GM18508 (cell line): ENCODE data around the gene PDHB.
"Not testable (repeated sequence)": the region's sequence is repeated elsewhere in the genome, so short reads cannot be mapped to it uniquely, and the experiment has no call there.

Experiments
- ATAC-seq: cut with Tn5 transposase; IDR thresholded peaks from one replicate; pipeline ENCODE4 v1.9.1; 2021; ENCODE audit warnings: moderate number of reproducible peaks; ENCODE audit not compliant: insufficient read depth, unreplicated experiment

Gene PDHB

DNA sequence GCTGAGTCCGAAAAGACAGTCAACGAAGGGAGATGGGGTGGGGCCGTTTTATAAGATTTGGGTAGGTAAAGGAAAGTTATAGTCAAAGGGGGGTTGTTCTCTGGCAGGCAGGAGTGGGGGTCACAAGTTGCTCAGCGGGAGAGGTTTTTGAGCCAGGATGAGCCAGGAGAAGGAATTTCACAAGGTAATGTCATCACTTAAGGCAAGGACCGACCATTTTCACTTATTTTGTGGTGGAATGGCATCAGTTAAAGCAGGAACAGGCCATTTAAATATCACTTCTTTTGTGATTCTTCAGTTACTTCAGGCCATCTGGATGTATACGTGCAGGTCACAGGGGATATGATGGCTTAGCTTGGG is 7.3 kb upstream of the PDHB start:
- ATAC-seq, result not testable (repeated sequence)

DNA sequence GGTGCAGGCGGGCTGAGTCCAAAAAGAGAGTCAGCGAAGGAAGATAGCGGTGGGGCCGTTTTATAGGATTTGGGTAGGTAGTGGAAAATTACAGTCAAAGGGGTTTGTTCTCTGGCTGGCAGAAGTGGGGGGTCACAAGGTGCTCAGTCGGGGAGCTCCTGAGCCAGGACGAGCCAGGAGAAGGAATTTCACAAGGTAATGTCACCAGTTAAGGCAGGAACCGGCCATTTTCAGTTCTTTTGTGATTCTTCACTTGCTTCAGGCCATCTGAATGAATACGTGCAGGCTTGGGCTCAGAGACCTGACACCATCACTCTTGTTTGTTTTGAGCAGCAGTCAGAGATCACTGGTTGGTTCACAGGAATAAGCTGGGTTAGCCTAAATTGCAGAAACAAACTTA is 3.6 kb upstream of the PDHB start:
- ATAC-seq, result not testable (repeated sequence)

DNA sequence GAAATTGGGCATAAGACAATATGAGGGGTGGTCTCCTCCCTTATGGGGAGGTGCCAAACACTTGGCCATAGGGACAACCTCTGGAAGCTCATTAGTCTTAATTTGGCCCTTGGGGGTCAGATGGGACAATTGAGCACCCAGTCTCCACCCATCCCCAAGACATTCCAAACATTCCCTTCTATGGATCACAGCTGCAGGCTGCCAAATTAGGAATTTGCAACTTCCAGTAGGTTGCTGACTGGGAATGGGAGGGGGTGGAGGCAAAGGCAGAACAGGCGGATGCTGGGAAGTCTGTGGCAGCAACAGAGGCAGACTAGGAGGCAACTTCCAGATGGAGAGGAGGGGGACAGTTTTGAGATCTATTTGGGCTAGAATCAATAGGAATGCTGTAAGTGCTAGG is 1.4 kb upstream of the PDHB start:
- no peak for ATAC-seq

DNA sequence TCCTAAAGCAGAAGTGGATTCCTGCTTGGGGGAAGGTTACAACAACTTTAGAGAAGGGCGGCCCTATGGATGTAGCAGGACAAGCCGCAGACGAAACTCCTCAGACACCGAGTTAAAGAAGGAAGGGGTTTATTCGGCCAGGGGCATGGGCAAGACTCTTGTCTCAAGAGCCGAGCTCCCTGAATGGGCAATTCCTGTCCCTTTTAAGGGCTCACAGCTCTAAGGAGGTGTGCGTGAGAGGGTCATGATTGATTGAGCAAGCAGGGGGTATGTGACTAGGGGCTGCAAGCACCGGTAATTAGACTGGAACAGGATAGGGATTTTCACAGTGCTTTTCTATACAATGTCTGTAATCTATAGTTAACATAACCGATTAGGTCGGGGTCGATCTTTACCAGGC is 879 bp upstream of the PDHB start:
- ATAC-seq, result no peak

DNA sequence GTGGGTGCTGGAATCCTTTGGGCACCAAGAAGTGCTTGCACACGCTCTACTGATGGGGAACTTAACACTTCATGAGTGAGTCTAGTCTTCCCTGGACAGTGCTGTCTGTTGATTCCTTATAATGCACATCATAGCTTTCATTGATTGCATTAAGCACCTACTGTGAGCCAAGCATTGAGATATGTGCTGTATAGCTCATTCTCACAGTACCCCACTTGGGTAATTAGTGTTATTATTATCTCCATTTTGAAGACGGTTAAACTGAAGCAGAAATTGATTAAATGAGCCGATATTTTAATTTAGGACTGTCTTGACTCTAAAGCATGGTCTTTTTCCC is 504 bp upstream of the PDHB start:
- ATAC-seq, result no peak

DNA sequence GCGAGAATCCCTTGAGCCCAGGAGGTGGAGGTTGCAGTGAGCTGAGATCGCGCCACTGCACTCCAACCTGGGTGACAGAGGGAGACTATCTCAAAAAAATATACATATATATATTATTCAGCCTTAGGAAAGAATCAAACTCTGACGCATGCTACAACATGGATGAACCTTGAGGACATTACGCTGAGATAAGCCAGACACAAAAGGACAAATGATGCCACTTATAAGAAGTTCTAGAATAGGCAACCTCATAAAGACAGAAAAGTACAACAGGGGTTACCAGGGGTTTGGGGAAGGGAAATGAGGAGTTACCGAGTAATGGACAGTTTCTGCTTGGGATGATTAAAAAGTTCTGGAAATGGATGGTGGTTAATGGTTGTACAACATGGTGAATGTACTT is 727 bp downstream of the PDHB start:
- no peak for ATAC-seq

DNA sequence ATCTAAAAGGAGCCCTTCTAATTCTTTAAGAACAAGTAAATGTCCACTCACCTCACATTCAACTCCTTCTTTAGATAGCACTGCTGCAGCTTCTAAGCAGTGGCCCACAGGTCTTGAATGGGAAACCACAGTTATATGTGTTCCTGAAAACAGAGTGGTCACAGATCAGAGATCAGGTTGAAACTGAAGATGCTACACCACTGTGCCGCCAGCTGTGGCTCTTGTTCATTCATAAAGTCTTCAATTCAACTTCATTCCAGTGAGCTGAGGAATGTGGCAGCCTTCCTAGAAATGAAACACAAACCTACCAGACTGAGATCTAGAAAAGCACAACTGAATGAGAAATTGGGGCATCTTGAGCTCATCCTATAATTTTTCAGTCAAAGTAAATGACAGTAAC is 4.0 kb downstream of the PDHB start:
- ATAC-seq, result no peak

DNA sequence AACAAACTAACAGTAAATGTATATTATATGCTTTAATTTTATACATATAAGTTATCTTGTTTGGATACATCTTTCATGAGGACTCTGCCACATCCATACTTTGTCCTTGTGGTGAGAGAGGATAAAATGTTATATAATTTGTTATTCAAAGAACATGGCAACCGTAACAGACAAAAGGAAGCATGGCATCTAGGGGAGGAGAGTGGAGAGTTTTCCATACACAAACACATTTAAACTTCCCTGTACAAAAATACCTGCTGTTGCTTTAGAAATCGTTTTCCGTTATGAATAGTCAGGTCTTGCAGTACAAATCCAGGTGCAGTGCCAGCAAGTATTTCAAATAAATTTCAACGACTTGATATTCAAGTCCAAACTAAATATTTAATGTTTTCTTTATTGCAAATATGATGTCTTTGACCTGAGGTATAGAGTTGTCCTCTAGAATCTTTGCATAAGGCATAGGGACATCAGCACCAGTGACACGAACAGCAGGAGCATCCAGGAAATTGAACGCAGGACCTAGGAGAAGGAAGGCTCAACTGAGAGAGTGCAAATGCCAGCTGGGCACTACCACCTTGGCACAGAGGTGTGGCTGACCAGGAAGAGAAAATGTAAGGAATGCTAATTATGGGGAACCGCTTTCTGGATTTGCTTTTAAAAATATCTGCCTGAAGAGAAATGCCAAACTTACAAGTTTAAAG is 5.8 kb downstream of the PDHB start:
- ATAC-seq, result no peak

DNA sequence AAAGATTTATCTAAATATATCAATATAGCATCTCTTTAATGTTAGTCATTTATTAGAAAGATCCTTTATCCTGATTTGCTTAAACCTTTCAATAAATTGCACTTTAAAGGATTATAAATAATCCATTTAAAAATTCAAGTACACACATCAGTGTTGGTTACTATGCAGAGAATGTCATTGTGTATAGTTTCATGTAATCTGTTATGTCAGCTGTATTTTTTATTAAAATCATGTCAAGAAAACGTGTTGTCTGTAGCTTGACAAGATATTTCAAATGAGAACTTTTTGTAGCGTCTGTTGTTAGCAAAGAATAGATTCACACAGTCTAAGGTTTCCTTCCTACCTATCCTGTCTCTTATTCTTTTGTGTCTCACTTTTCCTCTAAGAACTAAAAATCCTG is 7.8 kb downstream of the PDHB start:
- no peak for ATAC-seq

DNA sequence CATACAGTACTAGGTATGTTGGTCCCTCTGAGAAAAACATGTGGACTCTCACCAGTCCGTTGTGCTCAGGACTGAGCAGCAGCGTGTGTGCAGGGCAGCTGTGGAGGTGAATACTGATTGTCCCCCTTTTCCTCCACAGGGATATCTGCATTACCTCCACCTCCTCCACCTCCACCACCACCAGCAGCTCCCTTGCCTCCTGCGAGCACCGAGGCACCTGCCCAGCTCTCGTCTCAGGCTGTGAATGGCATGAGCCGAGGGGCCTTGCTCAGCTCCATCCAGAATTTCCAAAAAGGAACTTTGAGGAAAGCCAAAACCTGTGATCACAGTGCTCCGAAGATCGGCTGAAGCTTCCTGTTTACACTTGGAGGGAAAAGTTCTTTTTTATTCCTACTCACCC is 9.0 kb downstream of the PDHB start:
- no peak for ATAC-seq

DNA sequence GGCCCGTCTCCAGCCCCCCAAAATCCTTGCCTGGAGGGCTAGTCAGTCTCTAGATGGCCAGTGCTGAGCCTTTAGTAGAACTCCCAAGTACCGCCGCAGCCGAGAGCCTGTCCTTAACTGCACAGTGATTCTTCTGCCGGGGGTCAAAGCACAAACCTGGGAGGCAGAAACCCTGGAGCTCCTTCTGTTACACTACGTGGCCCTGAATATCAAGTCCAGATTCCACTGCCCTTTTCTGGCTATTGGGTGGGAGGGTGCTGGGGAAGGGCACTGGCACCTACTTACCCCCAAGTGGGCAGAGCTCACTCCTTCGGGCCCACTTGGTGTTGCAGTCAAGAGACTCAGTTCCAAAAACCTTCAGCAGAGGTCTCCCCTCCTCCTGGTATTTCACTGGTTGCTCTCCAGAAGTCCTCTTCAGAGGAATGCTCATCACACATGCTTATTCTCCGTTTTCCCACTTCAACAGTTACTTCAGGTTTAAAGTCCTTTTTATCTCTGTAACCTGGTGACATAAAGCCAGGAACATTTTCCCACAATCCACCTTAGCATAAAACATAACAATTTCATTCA is 10.8 kb downstream of the PDHB start:
- no peak for ATAC-seq

DNA sequence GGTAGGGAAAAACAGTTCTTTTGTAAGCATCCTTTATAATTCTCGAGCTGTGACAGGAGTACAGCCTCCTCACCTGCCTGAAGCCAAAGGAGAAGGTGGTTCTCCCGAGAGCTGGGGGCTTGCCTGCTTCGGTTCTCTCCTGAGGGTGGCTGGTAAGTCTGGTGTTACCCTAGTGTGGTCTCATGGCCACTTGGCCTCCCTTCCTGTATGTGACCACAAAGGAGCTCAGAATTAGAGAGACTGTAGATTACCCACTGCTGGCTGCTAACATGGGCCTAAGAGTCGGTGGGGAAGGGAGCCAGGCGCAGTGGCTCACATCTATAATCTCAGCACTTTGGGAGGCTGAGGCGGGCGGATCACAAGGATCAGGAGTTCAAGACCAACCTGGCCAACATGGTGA is 12.6 kb downstream of the PDHB start:
- no peak for ATAC-seq

DNA sequence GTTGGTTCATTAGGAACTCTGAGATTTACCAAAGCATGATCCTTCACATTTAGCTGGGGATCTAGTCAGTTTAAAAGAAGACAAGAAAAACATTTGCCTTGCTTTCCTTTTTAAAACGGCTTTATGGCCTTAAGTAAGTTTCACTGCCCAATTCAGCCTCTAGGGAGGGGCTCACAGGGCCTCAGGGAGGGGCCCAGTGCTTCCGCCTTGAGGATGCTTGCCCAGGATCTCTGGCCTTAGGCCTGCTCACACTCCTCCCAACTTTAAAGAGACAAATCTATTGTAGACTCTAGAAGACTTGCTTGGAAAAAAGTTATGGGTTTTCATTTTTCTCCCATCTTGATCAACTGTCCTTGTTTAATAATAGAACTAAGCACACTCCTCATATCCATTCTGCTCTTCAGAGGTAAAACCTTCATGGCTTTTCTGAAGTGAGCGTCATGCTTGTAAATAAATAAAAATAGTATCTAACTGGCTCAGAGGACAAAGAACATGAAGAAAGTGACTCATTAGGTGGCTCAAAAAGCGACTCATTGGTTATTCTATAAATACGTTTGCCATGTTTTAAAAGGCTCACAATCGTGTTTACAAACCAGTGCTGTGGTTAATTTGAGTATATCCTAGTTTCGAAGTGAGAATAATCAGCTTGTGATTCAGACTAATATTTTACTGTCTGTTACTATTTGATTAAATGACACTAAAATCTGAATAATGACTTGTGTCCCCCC is 13.7 kb downstream of the PDHB start:
- peak; percentile 50 for ATAC-seq

DNA sequence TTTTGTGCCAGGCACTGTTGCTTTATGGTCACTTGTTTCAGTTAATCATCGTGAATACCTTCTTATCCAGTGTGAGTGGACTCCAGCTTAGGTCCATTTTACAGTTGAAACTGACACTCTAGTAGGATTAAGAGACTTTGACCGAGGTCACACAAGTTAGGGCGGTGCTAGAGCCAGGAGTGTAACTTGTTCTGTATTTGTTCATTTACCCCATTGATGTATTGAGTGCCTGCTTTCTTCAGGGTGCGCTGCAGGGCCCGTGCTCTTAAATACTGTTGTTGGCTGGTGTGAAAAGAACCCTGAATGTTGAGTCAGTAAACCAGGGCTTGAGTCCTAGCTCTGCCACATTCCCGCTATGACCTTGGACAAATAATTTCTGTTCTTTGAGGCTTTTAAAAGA is 15.4 kb downstream of the PDHB start:
- ATAC-seq, result no peak

DNA sequence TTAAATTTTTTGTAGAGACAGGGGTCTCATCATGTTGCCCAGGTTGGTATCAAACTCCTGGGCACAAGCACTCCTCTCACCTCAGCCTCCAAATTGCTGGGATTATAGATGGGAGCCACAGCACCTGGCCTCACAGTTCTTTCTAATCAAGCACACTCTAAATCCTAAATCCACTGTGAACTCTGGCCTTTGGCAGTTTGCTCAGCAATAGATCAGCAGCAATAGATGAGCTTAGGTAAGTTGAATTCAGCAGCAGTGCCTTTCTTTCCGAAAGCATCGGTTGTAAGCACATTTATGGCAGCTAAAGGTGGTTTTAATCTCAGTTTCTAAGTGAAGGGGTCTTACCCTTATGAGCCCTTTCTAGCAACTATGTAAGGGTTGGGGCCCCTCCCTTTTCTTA is 16.6 kb downstream of the PDHB start:
- no peak for ATAC-seq

DNA sequence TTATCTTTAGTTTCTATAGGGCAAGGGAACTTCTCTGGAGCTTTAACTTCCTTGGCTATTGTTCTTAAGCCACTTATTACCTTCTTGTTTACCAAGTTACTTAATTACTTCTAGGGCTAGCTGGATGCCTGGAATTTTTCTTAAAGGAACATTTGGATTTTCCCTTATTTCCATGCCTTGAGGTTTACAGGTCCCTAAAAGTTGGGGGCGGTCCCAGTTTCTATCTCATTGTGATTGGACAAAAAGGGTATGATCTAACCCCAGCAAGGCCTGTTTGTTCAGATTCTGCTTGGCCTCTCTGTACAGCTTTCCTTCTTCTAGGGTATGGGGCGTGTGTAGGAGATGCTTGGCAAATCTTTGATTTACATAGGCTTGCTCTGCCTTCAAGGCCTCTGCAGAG is 17.4 kb downstream of the PDHB start:
- ATAC-seq, result no peak

DNA sequence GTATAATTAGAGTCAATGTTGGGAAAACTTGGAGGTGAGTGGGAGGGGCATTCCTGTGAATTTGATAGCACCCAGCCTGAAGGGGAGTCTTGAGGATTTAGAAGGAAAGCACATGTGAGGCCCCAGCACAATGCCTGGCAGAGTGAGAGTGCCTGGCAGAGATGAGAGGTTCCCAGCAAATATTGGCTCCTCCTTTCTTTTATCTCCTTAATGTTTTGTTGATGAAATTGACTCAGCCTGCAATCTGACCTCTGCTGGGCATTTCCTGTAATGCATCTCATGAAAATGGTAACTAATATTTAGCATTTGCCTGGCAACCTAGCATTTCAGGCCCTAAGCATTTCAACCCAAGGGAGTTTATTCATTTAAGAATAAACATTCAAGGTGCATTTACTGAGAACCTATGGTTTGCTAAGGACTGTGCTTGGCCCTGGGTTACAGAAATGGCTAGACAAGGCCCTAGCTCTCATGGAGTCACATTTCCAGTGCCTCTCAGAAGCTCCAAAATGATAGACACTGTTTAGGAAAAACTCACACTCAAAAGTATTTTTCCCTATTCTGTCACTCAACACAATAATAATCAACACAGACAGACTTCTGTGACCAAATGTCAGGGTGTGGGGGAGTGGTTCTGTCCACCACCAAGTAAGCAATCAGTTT is 19.0 kb downstream of the PDHB start:
- no peak for ATAC-seq

DNA sequence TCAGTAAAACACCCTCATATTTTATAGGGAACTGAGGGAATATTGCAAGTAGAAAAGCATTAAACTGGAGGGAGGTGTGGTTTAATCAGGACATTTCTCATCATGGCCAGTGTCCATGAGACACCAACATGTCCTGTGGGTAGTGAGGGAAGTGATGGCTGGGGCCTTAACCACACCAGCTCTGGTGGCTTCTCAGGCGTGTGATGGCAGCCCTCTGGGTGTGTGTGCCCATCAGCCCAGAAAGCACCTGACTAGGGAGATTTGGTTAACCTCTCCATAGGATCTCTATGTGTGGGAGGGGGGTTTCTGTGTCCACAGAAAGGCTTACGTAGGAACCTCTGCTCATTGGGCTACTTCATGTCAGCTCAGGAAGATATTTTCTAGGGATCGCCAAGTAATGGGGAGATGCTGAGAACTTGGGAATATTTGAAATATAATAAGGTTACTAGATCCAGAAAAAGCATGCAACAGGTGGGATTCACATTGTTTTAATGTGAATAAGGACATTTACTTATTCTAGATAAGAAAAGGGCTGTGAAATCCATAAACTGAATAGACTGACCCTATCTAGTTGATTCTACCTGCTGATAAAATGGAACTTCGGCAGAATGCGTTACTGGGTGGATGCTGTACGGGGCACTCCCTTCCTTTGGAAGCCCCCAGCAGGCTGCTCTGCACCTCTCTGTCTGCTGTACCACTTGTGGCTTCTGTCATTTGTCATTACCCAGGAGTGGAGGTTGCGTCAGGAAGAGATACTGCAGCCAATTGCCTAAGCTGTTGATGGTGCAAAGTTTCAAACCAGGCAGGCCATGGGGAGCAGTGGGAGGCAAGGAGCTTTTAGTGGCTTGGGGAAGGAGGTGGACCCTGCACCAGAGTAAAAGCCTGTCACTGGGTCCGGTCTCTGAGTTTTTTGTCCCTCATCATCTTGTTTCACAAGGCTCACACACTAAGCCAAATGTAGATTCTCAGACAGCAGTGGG is 21.5 kb downstream of the PDHB start:
- no peak for ATAC-seq

DNA sequence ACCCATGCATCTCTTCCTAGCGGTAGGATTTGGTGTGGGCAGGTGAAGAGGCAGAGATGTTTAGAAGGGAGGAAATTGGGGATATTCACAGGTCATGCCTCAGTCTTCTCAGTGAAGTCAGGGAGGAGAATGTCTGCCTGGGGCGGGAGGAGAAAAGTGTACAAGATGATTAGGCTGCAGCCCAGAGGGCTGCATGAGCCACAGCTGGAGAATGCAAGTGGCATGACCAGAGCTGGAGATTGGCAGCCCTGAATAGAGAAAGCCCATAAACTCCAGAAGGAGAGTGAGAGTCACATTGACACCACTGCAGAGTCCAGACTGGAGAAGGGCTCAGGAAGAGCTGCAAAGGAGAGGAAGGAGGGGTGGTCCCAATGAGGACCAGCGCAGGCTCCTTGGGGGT is 22.6 kb downstream of the PDHB start:
- no peak for ATAC-seq

DNA sequence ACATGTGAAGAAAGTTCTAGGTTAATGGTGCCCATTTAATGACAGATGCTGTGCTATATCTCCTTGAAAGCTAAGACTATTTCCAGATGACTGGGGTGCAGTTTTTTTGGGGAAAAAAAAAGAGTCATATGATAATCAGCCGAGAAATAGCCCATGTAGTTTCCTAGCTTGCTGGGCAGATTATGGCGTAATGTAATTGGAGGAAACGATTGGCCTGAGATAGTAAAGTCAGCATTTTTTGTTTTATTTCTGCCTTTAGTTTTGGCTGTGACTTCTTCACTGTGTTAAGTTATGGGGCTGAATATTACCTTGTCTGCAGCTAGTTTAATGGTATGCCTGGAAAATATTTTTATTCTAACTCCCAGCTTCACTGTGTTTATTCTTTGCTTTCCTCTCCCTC is 24.0 kb downstream of the PDHB start:
- ATAC-seq, result no peak
